ENCODE results near the gene IGLL5.

IGLL5 gene

GRCh38 chr22:22886546-22886945 is 1.1 kb upstream of the IGLL5 start:
- no peak overlapping the region for H3K4ac ChIP-seq (ENCODE audit: low read depth, low read length)
- no peak overlapping the region for H4K8ac ChIP-seq (ENCODE audit: low read depth, low read length)
- no peak overlapping the region for H4K12ac ChIP-seq (ENCODE audit: low read depth, low read length)
- H3K79me1 ChIP-seq (ENCODE audit: low read length): no peaks in the 10 kb centered on the region
- no peak overlapping the region for H2AK5ac ChIP-seq (ENCODE audit: low read length)
- no peak for DNase-seq
- no peak overlapping the region for H2BK5ac ChIP-seq (ENCODE audit: low read depth, low read length, poor library complexity)
- no peak overlapping the region for H3K23ac ChIP-seq (ENCODE audit: low read length)
- no peaks in the 10 kb centered on the region for H3K9me3 ChIP-seq (ENCODE audit: insufficient read depth, low read depth, low read length)
- no peak overlapping the region for H2AFZ ChIP-seq (ENCODE audit: insufficient read depth, low read length, poor library complexity)
- no peak overlapping the region for H3K18ac ChIP-seq (ENCODE audit: low read length)
- H3K27me3 ChIP-seq (ENCODE audit: insufficient read depth, low read length): no peaks in the 10 kb centered on the region
- H4K91ac ChIP-seq (ENCODE audit: low read depth, low read length): no peak overlapping the region
- no peak overlapping the region for H3K14ac ChIP-seq (ENCODE audit: low read length)
- no CpG with 5 or more reads among the region's 4 CpGs for WGBS (ENCODE audit: extremely low coverage, insufficient coverage, insufficient read length)
- no peaks in the 10 kb centered on the region for H3K79me2 ChIP-seq (ENCODE audit: control insufficient read depth, insufficient read depth, low read length, poor library complexity)
- no peak overlapping the region for H3K27ac ChIP-seq (ENCODE audit: low read depth, low read length)
- H3K4me1 ChIP-seq (ENCODE audit: control insufficient read depth in 1 of 2, insufficient read depth in 2 of 2, low read length in 2 of 2): no peaks in the 10 kb centered on the region
- no peak overlapping the region for H3K4me2 ChIP-seq (ENCODE audit: low read length)
- H3K4me3 ChIP-seq (ENCODE audit: low read depth, low read length): no peak overlapping the region
- H2BK12ac ChIP-seq (ENCODE audit: low read length): no peak overlapping the region
- no peak overlapping the region for H3K9ac ChIP-seq (ENCODE audit: low read length)
- H2BK120ac ChIP-seq (ENCODE audit: insufficient read depth, low read length, poor library complexity): no peak overlapping the region
- no peaks in the 10 kb centered on the region for H3K36me3 ChIP-seq (ENCODE audit: control insufficient read depth in 1 of 2, insufficient read depth in 2 of 2, low read length in 2 of 2)

- H3K4me1 ChIP-seq (ENCODE audit: control insufficient read depth in 1 of 2, insufficient read depth in 2 of 2, low read length in 2 of 2): no peaks in the 10 kb centered on the region
- no peak overlapping the region for H3K23ac ChIP-seq (ENCODE audit: low read length)
- no peak overlapping the region for H4K12ac ChIP-seq (ENCODE audit: low read depth, low read length)
- no peak overlapping the region for H2BK120ac ChIP-seq (ENCODE audit: insufficient read depth, low read length, poor library complexity)
- no peak overlapping the region for H3K4ac ChIP-seq (ENCODE audit: low read depth, low read length)
- H2AFZ ChIP-seq (ENCODE audit: insufficient read depth, low read length, poor library complexity): no peak overlapping the region
- no peak overlapping the region for H3K4me2 ChIP-seq (ENCODE audit: low read length)
- H3K18ac ChIP-seq (ENCODE audit: low read length): no peak overlapping the region
- no peak overlapping the region for H2BK12ac ChIP-seq (ENCODE audit: low read length)
- no CpG with 5 or more reads among the region's 13 CpGs for WGBS (ENCODE audit: extremely low coverage, insufficient coverage, insufficient read length)
- H3K9me3 ChIP-seq (ENCODE audit: insufficient read depth, low read depth, low read length): no peaks in the 10 kb centered on the region
- no peak overlapping the region for H3K14ac ChIP-seq (ENCODE audit: low read length)
- no peaks in the 10 kb centered on the region for H3K79me2 ChIP-seq (ENCODE audit: control insufficient read depth, insufficient read depth, low read length, poor library complexity)
- no peak overlapping the region for H4K8ac ChIP-seq (ENCODE audit: low read depth, low read length)
- H3K4me3 ChIP-seq (ENCODE audit: low read depth, low read length): peak overlapping the region; percentile 23
- no peak overlapping the region for H3K9ac ChIP-seq (ENCODE audit: low read length)
- no peaks in the 10 kb centered on the region for H3K27me3 ChIP-seq (ENCODE audit: insufficient read depth, low read length)
- no peak for DNase-seq
- H2AK5ac ChIP-seq (ENCODE audit: low read length): no peak overlapping the region
- H3K79me1 ChIP-seq (ENCODE audit: low read length): no peaks in the 10 kb centered on the region
- no peaks in the 10 kb centered on the region for H3K36me3 ChIP-seq (ENCODE audit: control insufficient read depth in 1 of 2, insufficient read depth in 2 of 2, low read length in 2 of 2)
- H2BK5ac ChIP-seq (ENCODE audit: low read depth, low read length, poor library complexity): no peak overlapping the region
- no peak overlapping the region for H3K27ac ChIP-seq (ENCODE audit: low read depth, low read length)
- no peak overlapping the region for H4K91ac ChIP-seq (ENCODE audit: low read depth, low read length)
Observed at GRCh38 chr22:22888571-22889353, 1.1 kb downstream of the IGLL5 start.

- Histone ChIP-seq H3K4me2 (ENCODE audit: low read length) (no peak overlapping the region), H4K91ac (ENCODE audit: low read depth, low read length) (no peak overlapping the region), H4K12ac (ENCODE audit: low read depth, low read length) (no peak overlapping the region), H3K23ac (ENCODE audit: low read length) (no peak overlapping the region), H3K27me3 (ENCODE audit: insufficient read depth, low read length) (no peaks in the 10 kb centered on the region), H3K79me2 (ENCODE audit: control insufficient read depth, insufficient read depth, low read length, poor library complexity) (no peaks in the 10 kb centered on the region), H3K36me3 (ENCODE audit: control insufficient read depth in 1 of 2, insufficient read depth in 2 of 2, low read length in 2 of 2) (no peaks in the 10 kb centered on the region), H2AK5ac (ENCODE audit: low read length) (no peak overlapping the region), H3K4me3 (ENCODE audit: low read depth, low read length) (no peak overlapping the region), H4K8ac (ENCODE audit: low read depth, low read length) (no peak overlapping the region), H3K27ac (ENCODE audit: low read depth, low read length) (no peak overlapping the region), H3K14ac (ENCODE audit: low read length) (no peak overlapping the region), H3K18ac (ENCODE audit: low read length) (no peak overlapping the region), H3K4ac (ENCODE audit: low read depth, low read length) (no peak overlapping the region), H2BK12ac (ENCODE audit: low read length) (no peak overlapping the region), H3K9me3 (ENCODE audit: insufficient read depth, low read depth, low read length) (no peaks in the 10 kb centered on the region), H2BK120ac (ENCODE audit: insufficient read depth, low read length, poor library complexity) (no peak overlapping the region), H2AFZ (ENCODE audit: insufficient read depth, low read length, poor library complexity) (no peak overlapping the region), H2BK5ac (ENCODE audit: low read depth, low read length, poor library complexity) (no peak overlapping the region), H3K9ac (ENCODE audit: low read length) (no peak overlapping the region), H3K4me1 (ENCODE audit: control insufficient read depth in 1 of 2, insufficient read depth in 2 of 2, low read length in 2 of 2) (no peaks in the 10 kb centered on the region), H3K79me1 (ENCODE audit: low read length) (no peaks in the 10 kb centered on the region)
- DNase-seq: no peak
Observed at GRCh38 chr22:22890085-22890484, 2.5 kb downstream of the IGLL5 start.

- DNase-seq: no peak
- Histone ChIP-seq H3K9ac (ENCODE audit: low read length) (no peak overlapping the region), H3K23ac (ENCODE audit: low read length) (no peak overlapping the region), H2BK5ac (ENCODE audit: low read depth, low read length, poor library complexity) (no peak overlapping the region), H2AFZ (ENCODE audit: insufficient read depth, low read length, poor library complexity) (no peak overlapping the region), H3K4me2 (ENCODE audit: low read length) (no peak overlapping the region), H3K79me1 (ENCODE audit: low read length) (no peaks in the 10 kb centered on the region), H3K36me3 (ENCODE audit: control insufficient read depth in 1 of 2, insufficient read depth in 2 of 2, low read length in 2 of 2) (no peaks in the 10 kb centered on the region), H3K18ac (ENCODE audit: low read length) (no peak overlapping the region), H3K27me3 (ENCODE audit: insufficient read depth, low read length) (peaks cover 2% of the 10 kb centered on the region), H3K14ac (ENCODE audit: low read length) (no peak overlapping the region), H3K4ac (ENCODE audit: low read depth, low read length) (no peak overlapping the region), H4K12ac (ENCODE audit: low read depth, low read length) (no peak overlapping the region), H3K9me3 (ENCODE audit: insufficient read depth, low read depth, low read length) (no peaks in the 10 kb centered on the region), H2AK5ac (ENCODE audit: low read length) (no peak overlapping the region), H2BK120ac (ENCODE audit: insufficient read depth, low read length, poor library complexity) (no peak overlapping the region), H3K79me2 (ENCODE audit: control insufficient read depth, insufficient read depth, low read length, poor library complexity) (no peaks in the 10 kb centered on the region), H3K4me3 (ENCODE audit: low read depth, low read length) (no peak overlapping the region), H4K91ac (ENCODE audit: low read depth, low read length) (no peak overlapping the region), H3K4me1 (ENCODE audit: control insufficient read depth in 1 of 2, insufficient read depth in 2 of 2, low read length in 2 of 2) (no peaks in the 10 kb centered on the region), H4K8ac (ENCODE audit: low read depth, low read length) (no peak overlapping the region), H2BK12ac (ENCODE audit: low read length) (no peak overlapping the region), H3K27ac (ENCODE audit: low read depth, low read length) (no peak overlapping the region)
- no CpG with 5 or more reads among the region's 3 CpGs for WGBS (ENCODE audit: extremely low coverage, insufficient coverage, insufficient read length)
Observed at GRCh38 chr22:22891139-22891621, 3.6 kb downstream of the IGLL5 start.

Measured in trophoblast cell (in vitro differentiated cells and primary cell).